Left kidney (tissue), 8 donors: ENCODE measurements around the gene SMG9. TPM values are rescaled to one million over a fixed set of nuclear protein-coding genes. Genes with fewer than 3 reads are reported as not detected.

ENCODE experiments used
- DNase-seq: peaks from one replicate; pipeline ENCODE4 v3.0.0-alpha.2; 2013
- long read RNA-seq, 8 donors: transcript quantifications; one replicate each; lab custom pipeline, GENCODE V29; 2026
- polyA plus RNA-seq: library from polyadenylated mRNA; unstranded; fragments of 120-200 nt; gene quantifications from one replicate; pipeline ENCODE4 v1.2.1, GENCODE V29; 2013; ENCODE audit not compliant: insufficient read length

The SMG9 gene
- polyA plus RNA-seq, result 57.5 TPM
- long read RNA-seq, donor 1, full-length matches to known transcripts, result 13 of 18 reads
- long read RNA-seq, donor 1, partial matches to known transcripts, result 5 of 18 reads
- long read RNA-seq, donor 1, other reads (novel, unspliced or antisense), result 0 of 18 reads
- long read RNA-seq, donor 2, full-length matches to known transcripts, result 12 of 12 reads
- long read RNA-seq, donor 2, partial matches to known transcripts, result 0 of 12 reads
- long read RNA-seq, donor 2, other reads (novel, unspliced or antisense), result 0 of 12 reads
- long read RNA-seq, donor 3, full-length matches to known transcripts, result 8 of 8 reads
- long read RNA-seq, donor 3, partial matches to known transcripts, result 0 of 8 reads
- long read RNA-seq, donor 3, other reads (novel, unspliced or antisense), result 0 of 8 reads
- long read RNA-seq, donor 4, result 0 reads
- long read RNA-seq, donor 5, full-length matches to known transcripts, result 11 of 11 reads
- long read RNA-seq, donor 5, partial matches to known transcripts, result 0 of 11 reads
- long read RNA-seq, donor 5, other reads (novel, unspliced or antisense), result 0 of 11 reads
- long read RNA-seq, donor 6, full-length matches to known transcripts, result 9 of 15 reads
- long read RNA-seq, donor 6, partial matches to known transcripts, result 6 of 15 reads
- long read RNA-seq, donor 6, other reads (novel, unspliced or antisense), result 0 of 15 reads
- long read RNA-seq, donor 7, full-length matches to known transcripts, result 14 of 14 reads
- long read RNA-seq, donor 7, partial matches to known transcripts, result 0 of 14 reads
- long read RNA-seq, donor 7, other reads (novel, unspliced or antisense), result 0 of 14 reads
- long read RNA-seq, donor 8, full-length matches to known transcripts, result 4 of 4 reads
- long read RNA-seq, donor 8, partial matches to known transcripts, result 0 of 4 reads
- long read RNA-seq, donor 8, other reads (novel, unspliced or antisense), result 0 of 4 reads

GRCh38 chr19:43754503-43755255 lies at the start of gene SMG9:
Gene SMG9 (minus strand): TSS chr19:43754962. CDS start chr19:43750741, 4,221 bp downstream.
- DNase-seq, result peak; percentile 97

- DNase-seq, result no peak
These were observed 49.7 kb upstream of the SMG9 start for GRCh38 chr19:43804432-43804831.

- DNase-seq, result no peak
These were observed 47.6 kb upstream of the SMG9 start, which contains the start of gene LYPD5 for GRCh38 chr19:43802216-43802951. Gene LYPD5 (minus strand): TSS chr19:43802447. CDS start chr19:43802380, 67 bp downstream.

GRCh38 chr19:43799502-43800142 lies 44.9 kb upstream of the SMG9 start:
- DNase-seq, result no peak

GRCh38 chr19:43798546-43799409 lies 44.0 kb upstream of the SMG9 start:
- peak; percentile 30 for DNase-seq

- DNase-seq, result no peak
These were observed 43.3 kb upstream of the SMG9 start for GRCh38 chr19:43798026-43798545.

- no peak for DNase-seq
These were observed 42.8 kb upstream of the SMG9 start for GRCh38 chr19:43797556-43797955.

GRCh38 chr19:43797118-43797517 lies 42.4 kb upstream of the SMG9 start:
- DNase-seq, result no peak

- no peak for DNase-seq
These were observed 35.8 kb upstream of the SMG9 start for GRCh38 chr19:43790587-43790986.

- no peak for DNase-seq
These were observed 34.3 kb upstream of the SMG9 start for GRCh38 chr19:43789029-43789428.

- no peak for DNase-seq
These were observed 31.9 kb upstream of the SMG9 start for GRCh38 chr19:43786665-43787064.

- DNase-seq, result no peak
These were observed 30.4 kb upstream of the SMG9 start for GRCh38 chr19:43784981-43785808.

GRCh38 chr19:43784241-43784980 lies 29.6 kb upstream of the SMG9 start:
- DNase-seq, result no peak

GRCh38 chr19:43783636-43784035 lies 28.9 kb upstream of the SMG9 start:
- DNase-seq, result no peak

- no peak for DNase-seq
These were observed 28.0 kb upstream of the SMG9 start for GRCh38 chr19:43782689-43783231.

- DNase-seq, result no peak
These were observed 27.5 kb upstream of the SMG9 start for GRCh38 chr19:43782311-43782660.

GRCh38 chr19:43781630-43782310 lies 27.0 kb upstream of the SMG9 start:
- no peak for DNase-seq
